ENCODE measurements around the gene PDHX. TPM values are rescaled to one million over a fixed set of nuclear protein-coding genes. Genes with fewer than 3 reads are reported as not detected.

Gene PDHX
- total and polyA plus RNA-seq, 10 of the 15 experiments (the other 5 are each of a cell fraction or from before 2014, with no cell fraction given): 14.5 to 41.9 (median 28.0) TPM

- 100% methylated on average over 2 of the region's 2 CpGs for whole genome bisulfite sequencing (ENCODE audit: insufficient coverage, insufficient replicate concordance, low lambda C conversion rate, missing lambda C conversion rate)
- H3K4me2 ChIP-seq (ENCODE audit: control insufficient read depth, insufficient read depth): no peak overlapping the region
- ChIA-PET RAD21 (ENCODE audit: unreplicated experiment) (interaction anchor here (1.6 kb wide), 1 partner anchor 59 kb away, joined by 3 read pairs; no protein-coding TSS in a partner anchor), POLR2A (no interaction called here), SMC1A (ENCODE audit: uncharacterized antibody, unreplicated experiment) (interaction anchor here (0.6 to 1.2 kb wide), 9 partner anchors 10 to 667 kb away, joined by 3 to 4 read pairs (median 3); no protein-coding TSS in a partner anchor), CTCF (interaction anchor here (0.7 to 1.4 kb wide), 4 partner anchors 9 to 214 kb away, joined by 3 to 4 read pairs (median 4); no protein-coding TSS in a partner anchor)
- BruUV-seq (replicated peaks): no TSS peak
- H2AFZ ChIP-seq (ENCODE audit: control insufficient read depth, low read depth, low read length): no peak overlapping the region
- H3K79me2 ChIP-seq (ENCODE audit: control insufficient read depth, insufficient read depth, low read length): no peaks in the 10 kb centered on the region
- DNase-seq (ENCODE audit: low read depth, low spot score) (no peak), FAIRE-seq (no peak), ATAC-seq (no peak)
- intact Hi-C loops (cut with micrococcal nuclease; ENCODE audit: unreplicated experiment): no loop called here
- peaks cover 6% of the 10 kb centered on the region for H3K4me1 ChIP-seq (ENCODE audit: control insufficient read depth, insufficient read depth, low read length)
- no peak overlapping the region for H3K27ac ChIP-seq (ENCODE audit: control insufficient read depth, insufficient read depth)
- H4K20me1 ChIP-seq (ENCODE audit: control insufficient read depth, insufficient read depth): no peaks in the 10 kb centered on the region
- no peaks in the 10 kb centered on the region; the same call in 2 of the 3 replicates for H3K9me3 ChIP-seq (replicated peaks; ENCODE audit: control insufficient read depth, insufficient read depth, low read length)
- H3K36me3 ChIP-seq (ENCODE audit: control insufficient read depth in 2 of 2, insufficient read depth in 2 of 2, low read length in 1 of 2): peaks cover 0 to 3% of the 10 kb centered on the region in 2 experiments; a peak in 1 of 4 replicates
- in situ Hi-C loops (cut with MboI): no loop called here
- TF ChIP-seq JUNB (IDR thresholded peaks at IDR 0.05) (no peak), E2F8 (IDR thresholded peaks at IDR 0.05; ENCODE audit: low read depth, partially characterized antibody) (no peak), ZNF622 (IDR thresholded peaks at IDR 0.05) (no peak), EED (IDR thresholded peaks at IDR 0.05; ENCODE audit: low read depth) (no peak), ZBED1 (IDR thresholded peaks at IDR 0.05; ENCODE audit: borderline replicate concordance) (no peak), E2F4 (IDR thresholded peaks at IDR 0.05; ENCODE audit: low read depth, low read length) (no peak), MLLT1 (IDR thresholded peaks at IDR 0.05) (no peak), POU2F2 (IDR thresholded peaks at IDR 0.05; ENCODE audit: borderline replicate concordance, low read depth, low read length) (no peak), ZNF384 (IDR thresholded peaks at IDR 0.05; ENCODE audit: borderline replicate concordance, low read depth, low read length) (no peak), ETV6 (conservative IDR thresholded peaks at IDR 0.05 in 1 of 2, IDR thresholded peaks at IDR 0.05 in 1 of 2; ENCODE audit: borderline replicate concordance in 1 of 2, low read depth in 1 of 2) (no peak), ATF7 (IDR thresholded peaks at IDR 0.05; ENCODE audit: low read depth) (no peak), ZNF24 (IDR thresholded peaks at IDR 0.05) (no peak)
- H3K9ac ChIP-seq (ENCODE audit: control insufficient read depth, insufficient read depth, low read length): no peak overlapping the region
- no peak overlapping the region for H3K4me3 ChIP-seq
- H3K27me3 ChIP-seq (replicated peaks in 1 of 2; ENCODE audit: control insufficient read depth in 2 of 2, insufficient read depth in 2 of 2, low read length in 1 of 2): no peaks in the 10 kb centered on the region
Measured at GRCh38 chr11:34984514-34984913, 68.1 kb downstream of the PDHX start.

Data from GM12878 (cell line).